Measurements from ENCODE around the gene DNAJB9.

DNA sequence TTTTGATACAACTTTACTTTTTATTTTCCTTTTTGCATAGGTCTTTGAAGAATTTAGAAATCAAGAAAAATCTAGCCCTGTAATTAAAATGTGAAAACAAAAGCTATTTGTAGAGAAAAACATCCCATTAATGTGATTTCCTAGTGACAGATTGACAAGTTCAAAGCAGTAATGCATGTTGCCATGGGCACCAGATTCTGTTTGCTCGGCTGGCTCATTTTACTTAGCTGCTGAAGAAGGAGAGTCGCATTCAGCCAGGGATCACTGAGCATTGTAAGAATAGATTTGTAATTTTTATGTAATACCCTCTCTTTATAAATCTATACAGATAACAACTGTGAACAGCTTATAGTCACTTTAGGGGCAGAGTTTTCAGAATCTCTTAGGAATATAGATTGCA is 28.5 kb downstream of the DNAJB9 start:
- TF ChIP-seq, protein P1, sequence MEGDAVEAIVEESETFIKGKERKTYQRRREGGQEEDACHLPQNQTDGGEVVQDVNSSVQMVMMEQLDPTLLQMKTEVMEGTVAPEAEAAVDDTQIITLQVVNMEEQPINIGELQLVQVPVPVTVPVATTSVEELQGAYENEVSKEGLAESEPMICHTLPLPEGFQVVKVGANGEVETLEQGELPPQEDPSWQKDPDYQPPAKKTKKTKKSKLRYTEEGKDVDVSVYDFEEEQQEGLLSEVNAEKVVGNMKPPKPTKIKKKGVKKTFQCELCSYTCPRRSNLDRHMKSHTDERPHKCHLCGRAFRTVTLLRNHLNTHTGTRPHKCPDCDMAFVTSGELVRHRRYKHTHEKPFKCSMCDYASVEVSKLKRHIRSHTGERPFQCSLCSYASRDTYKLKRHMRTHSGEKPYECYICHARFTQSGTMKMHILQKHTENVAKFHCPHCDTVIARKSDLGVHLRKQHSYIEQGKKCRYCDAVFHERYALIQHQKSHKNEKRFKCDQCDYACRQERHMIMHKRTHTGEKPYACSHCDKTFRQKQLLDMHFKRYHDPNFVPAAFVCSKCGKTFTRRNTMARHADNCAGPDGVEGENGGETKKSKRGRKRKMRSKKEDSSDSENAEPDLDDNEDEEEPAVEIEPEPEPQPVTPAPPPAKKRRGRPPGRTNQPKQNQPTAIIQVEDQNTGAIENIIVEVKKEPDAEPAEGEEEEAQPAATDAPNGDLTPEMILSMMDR (IDR thresholded peaks at IDR 0.05) = no peak
- TF ChIP-seq POLR2A (IDR thresholded peaks at IDR 0.05) (no peak), POLR2AphosphoS5 (IDR thresholded peaks at IDR 0.05; ENCODE audit: insufficient read depth in 1 of 2, low read depth in 1 of 2) (no peak)

Measured in vagina (tissue), 2 donors.